Mucosa of descending colon (tissue), 3 donors: ENCODE measurements around the gene SORCS2. TPM values are rescaled to one million over a fixed set of nuclear protein-coding genes. Genes with fewer than 3 reads are reported as not detected.

Experiments used
- ATAC-seq: fragments of 200-7000 bp; cut with Tn5 transposase; one replicate; pipeline ENCODE4 v1.9.1; 2020; ENCODE audit warnings: mild to moderate bottlenecking, moderate library complexity
- DNase-seq, 3 donors: peaks; one replicate each; pipeline ENCODE4 v3.0.0-alpha.2; 2020
- H3K36me3 ChIP-seq: fragments of 200-600 bp; one replicate; pipeline ENCODE4 v1.8.0; 2021; ENCODE audit warnings: low read depth, mild to moderate bottlenecking
- H3K4me1 ChIP-seq: fragments of 200-600 bp; one replicate; pipeline ENCODE4 v1.8.0; 2021; ENCODE audit warnings: low read depth, mild to moderate bottlenecking
- H3K4me3 ChIP-seq: fragments of 200-600 bp; one replicate; pipeline ENCODE4 v1.8.0; 2021; ENCODE audit warnings: mild to moderate bottlenecking
- H3K9me3 ChIP-seq: fragments of 200-600 bp; one replicate; pipeline ENCODE4 v1.8.0; 2021; ENCODE audit warnings: mild to moderate bottlenecking
- CTCF ChIP-seq: fragments of 200-600 bp; IDR thresholded peaks from one replicate; pipeline ENCODE4 v1.8.0; 2022; ENCODE audit warnings: antibody characterized with exemption, mild to moderate bottlenecking
- intact Hi-C, 2 donors: fragments of 100-400 bp; cut with DNase I in 1 of 2; cut with micrococcal nuclease in 1 of 2; formaldehyde crosslinking; loops; one replicate each; pipeline versions ENCODE4 v1.11.0 to v1.11.1; 2022; cut with DNase I, micrococcal nuclease
- total RNA-seq, 3 donors: library from RNA; stranded (reverse); fragmentation: NEBNext Ultra II Directional in 2 of 3; extraction: Animal tissue kit (Norgen Biotek cat#: 25700) in 2 of 3; gene quantifications; one replicate each; pipeline versions ENCODE4 v1.2.1 to v1.2.4, GENCODE V29; 2021 to 2023
- donor health status: DM: no; HTN: no; CAD: no; lungs with moderate emphysema.
- donor health status: DM: no; HTN: no; CAD: no.
- donor health status: DM: no; HTN: yes; CAD: no.

Gene SORCS2
- total RNA-seq, 3 donors from 2014 or later: 0.20 to 3.1 (median 1.5) TPM

DNA sequence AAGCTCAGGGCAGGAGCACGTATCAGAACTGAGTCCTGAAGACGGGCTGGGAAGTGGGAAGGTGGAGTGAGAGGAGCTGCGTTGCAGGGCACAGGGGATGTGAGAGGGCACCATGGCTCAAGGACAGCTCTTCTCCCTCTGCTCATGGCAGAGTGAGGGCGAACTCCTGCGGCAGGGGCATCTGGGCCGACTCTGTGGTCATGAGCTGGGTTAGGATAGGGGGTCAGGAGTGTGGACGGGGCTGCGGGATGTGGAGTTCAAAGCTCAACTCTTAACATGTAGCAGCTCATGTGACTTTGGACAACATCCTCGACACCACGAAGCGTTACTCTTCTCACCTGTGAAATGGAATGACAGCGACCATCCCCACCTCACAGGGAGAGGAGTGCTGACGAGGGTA is 19.4 kb upstream of the SORCS2 start:
- no peak overlapping the region for H3K4me3 ChIP-seq
- TF ChIP-seq CTCF: no peak
- peaks cover under 1% of the 10 kb centered on the region for H3K4me1 ChIP-seq
- H3K36me3 ChIP-seq: no peaks in the 10 kb centered on the region
- intact Hi-C loops: no loop called here
- ATAC-seq: no peak
- H3K9me3 ChIP-seq: no peaks in the 10 kb centered on the region
- no peak for DNase-seq

- intact Hi-C loops: no loop called here
- no peak overlapping the region for H3K4me3 ChIP-seq
- no peaks in the 10 kb centered on the region for H3K36me3 ChIP-seq
- DNase-seq (no peak), ATAC-seq (no peak)
- peaks cover 2% of the 10 kb centered on the region for H3K9me3 ChIP-seq
- no peaks in the 10 kb centered on the region for H3K4me1 ChIP-seq
- TF ChIP-seq CTCF: no peak
These were observed 18.4 kb upstream of the SORCS2 start for GRCh38 chr4:7173841-7174449.

GRCh38 chr4:7179158-7179557 is 13.2 kb upstream of the SORCS2 start:
- intact Hi-C loops: no loop called here
- Histone ChIP-seq H3K4me1 (no peaks in the 10 kb centered on the region), H3K4me3 (no peak overlapping the region), H3K9me3 (peaks cover 7% of the 10 kb centered on the region), H3K36me3 (no peaks in the 10 kb centered on the region)
- DNase-seq (no peak), ATAC-seq (no peak)
- no peak for TF ChIP-seq CTCF

DNA sequence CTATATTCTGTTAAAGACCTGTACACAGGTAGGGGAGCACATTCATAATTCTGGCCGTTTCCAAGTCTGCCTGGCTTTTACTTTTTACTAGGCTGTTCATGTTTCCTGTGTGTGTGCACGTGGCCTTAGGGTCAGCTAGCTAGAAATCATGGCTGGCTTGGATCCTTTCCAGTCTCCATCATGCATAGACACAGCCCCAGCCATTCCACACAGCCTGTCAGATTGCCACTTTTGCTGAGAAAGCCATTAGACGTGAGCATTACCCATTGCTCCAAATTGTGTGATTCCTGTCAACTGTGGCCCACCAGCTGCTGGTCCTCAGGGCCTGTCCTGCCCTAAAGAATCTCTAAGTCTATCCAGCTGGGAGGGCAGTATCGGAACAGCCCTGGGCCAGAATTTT is 11.4 kb upstream of the SORCS2 start:
- DNase-seq (no peak), ATAC-seq (no peak)
- H3K36me3 ChIP-seq: no peaks in the 10 kb centered on the region
- H3K4me3 ChIP-seq: no peak overlapping the region
- TF ChIP-seq CTCF: no peak
- intact Hi-C loops: no loop called here
- no peaks in the 10 kb centered on the region for H3K4me1 ChIP-seq
- peaks cover 7% of the 10 kb centered on the region for H3K9me3 ChIP-seq

- H3K4me1 ChIP-seq: no peaks in the 10 kb centered on the region
- intact Hi-C loops: no loop called here
- no peak for DNase-seq
- H3K9me3 ChIP-seq: peaks cover 7% of the 10 kb centered on the region
- no peak for TF ChIP-seq CTCF
- H3K4me3 ChIP-seq: no peak overlapping the region
- no peak for ATAC-seq
- no peaks in the 10 kb centered on the region for H3K36me3 ChIP-seq
These were observed 9.7 kb upstream of the SORCS2 start for GRCh38 chr4:7182616-7183015.

GRCh38 chr4:7183161-7183560 is 9.2 kb upstream of the SORCS2 start:
- no peak for TF ChIP-seq CTCF
- Histone ChIP-seq H3K36me3 (no peaks in the 10 kb centered on the region), H3K4me3 (no peak overlapping the region), H3K9me3 (peaks cover 7% of the 10 kb centered on the region), H3K4me1 (no peaks in the 10 kb centered on the region)
- intact Hi-C loops: no loop called here
- no peak for DNase-seq
- ATAC-seq: no peak
